GM12892 (cell line): ENCODE data around the gene PPP1R13B.

Experiments
- POLR2A ChIP-seq: IDR thresholded peaks from 2 replicates; pipeline ENCODE4 v1.6.1; 2011; ENCODE audit warnings: low read depth, low read length, control low read depth
- POLR2AphosphoS5 ChIP-seq: IDR thresholded peaks from 2 replicates; pipeline ENCODE4 v1.6.1; 2011; ENCODE audit warnings: low read depth, low read length, control low read depth

DNA sequence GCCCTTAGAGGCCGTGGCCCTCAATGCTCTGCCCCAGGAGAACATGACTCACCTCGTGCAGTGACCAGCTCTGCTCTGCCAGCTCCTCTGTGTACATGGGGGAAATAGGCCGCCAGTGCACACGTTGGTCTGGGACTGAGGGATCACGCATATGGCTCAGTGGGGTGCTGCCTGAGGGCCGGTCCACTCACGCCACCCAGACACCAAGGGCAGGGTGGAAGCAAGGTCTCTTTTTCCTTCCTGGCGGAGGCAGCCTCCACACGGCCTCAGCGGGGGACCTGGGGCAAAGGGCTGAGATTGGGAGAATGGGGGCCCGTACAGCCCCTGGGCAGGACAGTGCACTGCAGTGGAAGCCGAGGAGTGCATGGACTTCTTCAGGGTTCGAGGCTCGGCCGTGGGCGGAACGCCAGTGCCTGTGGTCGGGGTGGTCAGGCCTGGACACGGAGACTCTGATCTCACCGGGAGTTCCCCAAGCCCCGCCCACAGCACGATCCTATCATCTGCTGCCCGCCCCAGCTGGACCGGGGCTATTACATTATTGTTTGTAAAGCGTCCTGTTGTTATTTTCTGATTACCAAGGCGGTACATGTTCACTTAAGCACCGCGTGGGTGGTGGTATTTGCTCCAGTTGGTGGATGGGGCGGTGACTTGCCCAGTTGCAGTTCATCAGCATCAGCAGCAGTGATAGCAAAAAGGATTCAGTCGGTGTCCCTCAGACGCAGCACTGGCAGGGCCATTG lies 42.1 kb upstream of the PPP1R13B start:
- TF ChIP-seq POLR2A = no peak
- TF ChIP-seq POLR2AphosphoS5 = no peak
